ENCODE data around the gene COX14. TPM values are rescaled to one million over a fixed set of nuclear protein-coding genes. Genes with fewer than 3 reads are reported as not detected.

Gene COX14
- total and polyA plus RNA-seq, 8 donors, result 30.5 to 77.6 (median 36.6) TPM

DNA sequence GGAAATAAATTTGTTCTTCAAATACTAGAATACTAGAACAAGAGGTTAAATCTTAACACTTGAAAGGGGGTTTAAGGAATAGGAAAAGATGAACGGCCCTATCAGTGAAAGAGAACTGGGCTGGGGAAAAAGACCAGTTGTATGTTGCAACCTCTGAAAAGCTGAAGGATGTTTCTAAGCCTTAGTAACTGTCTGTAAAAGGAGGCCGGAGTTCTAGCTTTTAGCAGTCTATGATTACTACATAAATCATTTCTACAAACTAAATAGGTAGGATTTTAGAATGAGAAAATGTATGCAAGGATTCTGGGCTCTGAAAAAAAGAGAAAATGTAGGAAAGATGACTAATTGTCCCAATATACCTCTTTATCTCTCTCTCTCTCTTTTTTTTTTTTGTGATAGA lies 50.2 kb downstream of the COX14 start:
- peaks cover 0 to 16% of the 10 kb centered on the region in 2 donors for H3K4me1 ChIP-seq
- no peaks in the 10 kb centered on the region for H3K36me3 ChIP-seq
- H3K27me3 ChIP-seq, result no peaks in the 10 kb centered on the region
- no peak overlapping the region for H3K4me3 ChIP-seq
- intact Hi-C loops (cut with DNase I), result no loop called here
- DNase-seq, result no peak
- no peak for ATAC-seq
- H3K27ac ChIP-seq, result no peak overlapping the region
- TF ChIP-seq, protein P1, sequence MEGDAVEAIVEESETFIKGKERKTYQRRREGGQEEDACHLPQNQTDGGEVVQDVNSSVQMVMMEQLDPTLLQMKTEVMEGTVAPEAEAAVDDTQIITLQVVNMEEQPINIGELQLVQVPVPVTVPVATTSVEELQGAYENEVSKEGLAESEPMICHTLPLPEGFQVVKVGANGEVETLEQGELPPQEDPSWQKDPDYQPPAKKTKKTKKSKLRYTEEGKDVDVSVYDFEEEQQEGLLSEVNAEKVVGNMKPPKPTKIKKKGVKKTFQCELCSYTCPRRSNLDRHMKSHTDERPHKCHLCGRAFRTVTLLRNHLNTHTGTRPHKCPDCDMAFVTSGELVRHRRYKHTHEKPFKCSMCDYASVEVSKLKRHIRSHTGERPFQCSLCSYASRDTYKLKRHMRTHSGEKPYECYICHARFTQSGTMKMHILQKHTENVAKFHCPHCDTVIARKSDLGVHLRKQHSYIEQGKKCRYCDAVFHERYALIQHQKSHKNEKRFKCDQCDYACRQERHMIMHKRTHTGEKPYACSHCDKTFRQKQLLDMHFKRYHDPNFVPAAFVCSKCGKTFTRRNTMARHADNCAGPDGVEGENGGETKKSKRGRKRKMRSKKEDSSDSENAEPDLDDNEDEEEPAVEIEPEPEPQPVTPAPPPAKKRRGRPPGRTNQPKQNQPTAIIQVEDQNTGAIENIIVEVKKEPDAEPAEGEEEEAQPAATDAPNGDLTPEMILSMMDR (IDR thresholded peaks at IDR 0.05), result no peak
- H3K9me3 ChIP-seq, result no peaks in the 10 kb centered on the region

DNA sequence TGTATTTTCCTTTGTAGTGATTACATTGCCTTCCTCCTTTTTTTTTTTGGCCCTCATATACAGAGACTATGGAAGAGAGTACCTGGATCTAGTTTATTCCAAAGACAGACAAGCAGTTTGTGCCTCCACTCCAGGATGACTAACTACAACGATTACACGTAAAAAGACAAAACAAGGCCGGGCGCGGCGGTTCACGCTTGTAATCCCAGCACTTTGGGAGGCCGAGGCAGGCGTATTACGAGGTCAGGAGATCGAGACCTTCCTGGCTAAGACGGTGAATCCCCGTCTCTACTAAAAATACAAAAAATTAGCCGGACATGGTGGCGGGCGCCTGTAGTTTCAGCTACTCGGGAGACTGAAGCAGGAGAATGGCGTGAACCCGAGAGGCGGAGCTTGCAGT lies 52.9 kb downstream of the COX14 start:
- Histone ChIP-seq H3K27me3 (no peaks in the 10 kb centered on the region), H3K27ac (no peak overlapping the region), H3K4me1 (peaks cover 0 to 22% of the 10 kb centered on the region in 2 donors), H3K36me3 (no peaks in the 10 kb centered on the region), H3K9me3 (no peaks in the 10 kb centered on the region), H3K4me3 (no peak overlapping the region)
- TF ChIP-seq, protein P1 (IDR thresholded peaks at IDR 0.05), result no peak
- no peak for ATAC-seq
- intact Hi-C loops (cut with DNase I), result no loop called here
- no peak for DNase-seq

DNA sequence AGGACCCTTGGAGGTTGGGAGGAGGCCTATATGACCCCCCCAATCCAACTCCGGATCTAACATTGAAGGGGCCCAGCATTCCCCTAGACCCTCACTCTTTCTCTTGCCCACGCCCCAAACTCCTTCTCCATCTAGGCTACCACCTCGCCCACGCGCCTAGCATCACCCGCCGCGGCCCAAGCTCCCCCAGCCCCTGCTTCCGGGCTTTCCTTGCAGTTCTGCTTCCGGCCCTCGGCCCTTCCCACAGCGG lies 54.7 kb downstream of the COX14 start:
- peaks cover 0 to 22% of the 10 kb centered on the region in 2 donors for H3K4me1 ChIP-seq
- peak; percentile 28 for ATAC-seq
- DNase-seq, result peak in 1 of 4 donors; percentile 46
- no peaks in the 10 kb centered on the region for H3K36me3 ChIP-seq
- peak overlapping the region; percentile 79 to 98 for H3K4me3 ChIP-seq
- H3K9me3 ChIP-seq, result no peaks in the 10 kb centered on the region
- no peaks in the 10 kb centered on the region for H3K27me3 ChIP-seq
- TF ChIP-seq, protein P1 (IDR thresholded peaks at IDR 0.05), result no peak
- peak overlapping the region; percentile 86 to 88 for H3K27ac ChIP-seq
- intact Hi-C loops (cut with DNase I), result no loop called here

DNA sequence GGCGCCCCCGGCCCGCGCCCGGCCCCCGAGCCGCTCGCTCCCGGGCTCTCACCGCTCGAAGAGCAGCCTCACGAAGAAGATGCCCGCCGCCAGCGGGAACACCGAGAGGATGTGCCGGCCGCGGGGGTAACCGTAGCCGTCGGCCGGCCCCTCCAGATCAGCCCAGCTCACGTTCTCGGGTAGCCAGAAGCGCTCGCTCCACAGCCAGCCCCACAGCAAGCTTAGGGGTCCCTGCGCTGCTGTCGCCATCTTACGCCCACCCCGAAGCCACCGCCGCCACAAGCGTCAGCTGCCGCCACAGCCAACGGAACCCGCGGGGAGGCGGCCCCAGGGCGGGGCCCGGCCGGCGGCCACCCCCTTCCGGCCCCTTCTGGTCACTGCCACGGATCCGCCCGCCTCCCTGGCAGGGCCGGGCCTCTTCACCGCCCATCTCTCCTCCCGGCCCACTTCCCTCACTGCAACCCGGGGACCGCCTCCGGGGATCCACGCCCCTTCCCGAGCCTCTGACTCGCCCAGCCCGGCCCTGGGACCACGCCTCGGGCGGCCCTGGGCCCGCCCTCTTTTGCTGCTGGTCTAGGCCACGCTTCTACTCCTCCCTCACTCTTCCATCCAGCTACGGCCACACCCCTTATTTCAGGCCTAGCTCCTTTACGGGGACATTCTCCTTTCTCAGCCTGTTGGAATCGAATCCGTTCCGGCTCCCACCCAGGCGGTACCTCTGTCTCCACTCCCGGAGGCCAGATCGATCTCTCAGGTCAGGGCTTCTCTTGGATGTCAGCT lies 55.2 kb downstream of the COX14 start, which contains the start of gene CERS5:
Gene CERS5, minus strand, starts transcription at position 321 of the 780 bp plus-strand sequence. Its CDS starts 72 bp downstream, at position 249.
- ATAC-seq, result peak; percentile 99
- intact Hi-C loops (cut with DNase I), result no loop called here
- Histone ChIP-seq H3K27ac (peak within 1 kb of the TSS; percentile 86 to 88), H3K36me3 (no peaks in the 10 kb centered on the region), H3K27me3 (no peaks in the 10 kb centered on the region), H3K4me1 (peaks cover 0 to 19% of the 10 kb centered on the region in 2 donors), H3K9me3 (no peaks in the 10 kb centered on the region), H3K4me3 (peak within 1 kb of the TSS; percentile 79 to 98)
- TF ChIP-seq, protein P1 (IDR thresholded peaks at IDR 0.05), result peak in 1 of 2 donors; percentile 69
- peak; percentile 97 to 100 (median 100) for DNase-seq

Other genes starting within 250 kb of the COX14 start
- 1 to 10 TPM; 1.7 to 1.8 TPM for gene FAIM2, start 208.3 kb upstream of the COX14 start, total RNA-seq
- under 1 TPM; 0.27 to 0.78 (median 0.64) TPM for gene FAIM2, start 208.3 kb upstream of the COX14 start, polyA plus RNA-seq (ENCODE audit: insufficient read length in 6 of 6)
- under 1 TPM in 1 of 2 donors, not detected in 1; 0.42 TPM for gene AQP2, start 161.5 kb upstream of the COX14 start, total RNA-seq
- 1 to 10 TPM in 2 of 6 donors, under 1 TPM in 4; 0.13 to 2.0 (median 0.40) TPM for gene AQP2, start 161.5 kb upstream of the COX14 start, polyA plus RNA-seq (ENCODE audit: insufficient read length in 6 of 6)
- 1 to 10 TPM; 7.2 to 7.7 TPM for gene AQP5, start 150.4 kb upstream of the COX14 start, total RNA-seq
- 10 to 100 TPM in 1 of 6 donors, 1 to 10 TPM in 5; 3.8 to 10.0 (median 7.0) TPM for gene AQP5, start 150.4 kb upstream of the COX14 start, polyA plus RNA-seq (ENCODE audit: insufficient read length in 6 of 6)
- under 1 TPM in 1 of 2 donors, not detected in 1; 0.09 TPM for gene AQP6, start 139.3 kb upstream of the COX14 start, total RNA-seq
- gene AQP6, start 139.3 kb upstream of the COX14 start, polyA plus RNA-seq (ENCODE audit: insufficient read length in 6 of 6), result under 1 TPM; 0.21 to 0.56 (median 0.37) TPM
- gene RACGAP1, start 86.7 kb upstream of the COX14 start, total RNA-seq, result 10 to 100 TPM; 20.7 to 35.9 TPM
- gene RACGAP1, start 86.7 kb upstream of the COX14 start, polyA plus RNA-seq (ENCODE audit: insufficient read length in 6 of 6), result 10 to 100 TPM; 38.4 to 79.4 (median 49.6) TPM
- 1 to 10 TPM; 2.1 to 2.9 TPM for gene ASIC1, start 54.6 kb upstream of the COX14 start, total RNA-seq
- 10 to 100 TPM in 3 of 6 donors, 1 to 10 TPM in 3; 8.0 to 15.4 (median 9.9) TPM for gene ASIC1, start 54.6 kb upstream of the COX14 start, polyA plus RNA-seq (ENCODE audit: insufficient read length in 6 of 6)
- 10 to 100 TPM; 33.1 to 42.0 TPM for gene SMARCD1, start 26.9 kb upstream of the COX14 start, total RNA-seq
- 100 to 1,000 TPM; 133 to 155 (median 141) TPM for gene SMARCD1, start 26.9 kb upstream of the COX14 start, polyA plus RNA-seq (ENCODE audit: insufficient read length in 6 of 6)
- gene GPD1, start 8.2 kb upstream of the COX14 start, total RNA-seq, result 1 to 10 TPM; 6.8 to 8.5 TPM
- 1 to 10 TPM in 1 of 6 donors, under 1 TPM in 5; 0.54 to 1.0 (median 0.65) TPM for gene GPD1, start 8.2 kb upstream of the COX14 start, polyA plus RNA-seq (ENCODE audit: insufficient read length in 6 of 6)
- 10 to 100 TPM; 38.1 to 40.1 TPM for gene CERS5, start 55.1 kb downstream of the COX14 start, total RNA-seq
- 10 to 100 TPM; 54.9 to 76.4 (median 69.8) TPM for gene CERS5, start 55.1 kb downstream of the COX14 start, polyA plus RNA-seq (ENCODE audit: insufficient read length in 6 of 6)
- gene LIMA1, start 171.3 kb downstream of the COX14 start, total RNA-seq, result 10 to 100 TPM; 82.3 to 84.1 TPM
- gene LIMA1, start 171.3 kb downstream of the COX14 start, polyA plus RNA-seq (ENCODE audit: insufficient read length in 6 of 6), result 10 to 100 TPM; 71.9 to 91.0 (median 80.8) TPM